ENCODE data around the gene CFAP20DC.

The CFAP20DC gene

DNA sequence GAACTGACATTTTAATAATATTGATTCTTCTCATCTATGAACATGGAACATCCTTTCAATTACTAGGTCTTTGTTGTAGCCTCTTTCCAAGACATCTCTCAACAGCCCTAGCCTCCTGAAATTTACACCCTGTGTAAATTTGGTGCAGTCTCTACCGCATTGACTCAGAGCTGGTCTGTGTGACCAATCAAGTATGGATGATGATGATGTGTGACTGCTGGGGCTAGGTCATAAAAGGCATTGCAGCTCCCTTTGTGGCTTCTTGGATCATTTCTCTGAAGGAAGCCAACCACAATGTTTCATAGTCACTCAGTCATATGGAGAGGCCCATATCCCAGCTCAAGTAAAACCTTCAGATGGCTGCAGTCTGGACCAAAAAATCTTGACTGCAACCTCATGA lies 321.1 kb downstream of the CFAP20DC start (continued):
- TF ChIP-seq ZNF510 (tag by site-specific recombination; IDR thresholded peaks at IDR 0.05; ENCODE audit: insufficient replicate concordance): no peak
- no peak for TF ChIP-seq ZSCAN23 (tag by site-specific recombination; IDR thresholded peaks at IDR 0.05)
- TF ChIP-seq ZNF549 (tag by site-specific recombination; IDR thresholded peaks at IDR 0.05): no peak

DNA sequence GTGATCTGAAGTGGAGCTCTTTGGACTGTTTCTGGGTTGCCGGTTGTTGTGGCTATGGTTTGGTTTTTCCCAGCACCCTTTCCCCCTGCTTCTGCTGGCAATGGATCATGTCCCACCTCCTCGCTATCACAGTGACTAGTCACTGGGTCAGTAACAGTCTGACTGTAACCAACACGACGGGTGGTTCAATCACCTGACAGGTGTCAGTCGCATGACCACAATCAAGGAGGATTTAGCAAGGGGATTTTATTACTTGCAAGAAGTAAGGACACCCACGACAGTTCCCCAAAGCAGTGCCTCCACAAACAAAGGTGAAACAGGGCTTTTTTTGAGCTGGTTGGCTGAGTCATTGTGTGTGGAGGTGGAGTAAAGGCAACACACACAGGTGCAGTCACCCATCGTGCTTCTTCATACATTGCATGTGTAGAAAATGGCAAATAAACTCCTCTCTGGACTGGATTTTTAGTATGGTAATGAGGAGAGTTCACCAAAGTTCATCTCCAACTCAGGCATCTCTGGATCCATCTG lies 324.4 kb downstream of the CFAP20DC start:
- Histone ChIP-seq H3K4me1 (ENCODE audit: control insufficient read depth, insufficient read depth, low read length) (peaks cover 9% of the 10 kb centered on the region), H3K36me3 (ENCODE audit: control insufficient read depth in 2 of 2, insufficient read depth in 1 of 2, low read length in 2 of 2) (no peaks in the 10 kb centered on the region), H3K4me3 (ENCODE audit: low read depth, low read length) (no peak overlapping the region), H3K27ac (ENCODE audit: extremely low read depth, low read depth, low read length) (no peak overlapping the region), H3K9me3 (ENCODE audit: control insufficient read depth, insufficient read depth, low read depth, low read length) (no peaks in the 10 kb centered on the region)
- ChIA-PET POLR2A (no interaction called here), CTCF (interaction anchor here (0.5 kb wide), 1 partner anchor 16 kb away, joined by 3 read pairs; no protein-coding TSS in a partner anchor)
- TF ChIP-seq GLI4 (tag by site-specific recombination; IDR thresholded peaks at IDR 0.05) (no peak), ZNF776 (tag by site-specific recombination; IDR thresholded peaks at IDR 0.05; ENCODE audit: borderline replicate concordance) (no peak), ZNF10 (tag by site-specific recombination; IDR thresholded peaks at IDR 0.05) (no peak), ZNF548 (tag by site-specific recombination; IDR thresholded peaks at IDR 0.05) (no peak), ZFP69B (tag by site-specific recombination; IDR thresholded peaks at IDR 0.05) (no peak), GFI1B (tag by site-specific recombination; IDR thresholded peaks at IDR 0.05) (no peak), ZNF274 (IDR thresholded peaks at IDR 0.05; ENCODE audit: low read length) (no peak), ZNF274 (tag by site-specific recombination; IDR thresholded peaks at IDR 0.05; ENCODE audit: borderline replicate concordance) (no peak), ZNF514 (tag by site-specific recombination; IDR thresholded peaks at IDR 0.05) (no peak), ZNF23 (tag by site-specific recombination; IDR thresholded peaks at IDR 0.05; ENCODE audit: borderline replicate concordance) (no peak), ZNF214 (tag by site-specific recombination; IDR thresholded peaks at IDR 0.05; ENCODE audit: borderline replicate concordance) (no peak), ZNF747 (tag by site-specific recombination; IDR thresholded peaks at IDR 0.05) (no peak), ZFP37 (tag by site-specific recombination; IDR thresholded peaks at IDR 0.05) (no peak), SP3 (tag by site-specific recombination; IDR thresholded peaks at IDR 0.05) (no peak), ZNF394 (tag by site-specific recombination; IDR thresholded peaks at IDR 0.05; ENCODE audit: borderline replicate concordance) (no peak)
- TF ChIP-seq, protein P1, sequence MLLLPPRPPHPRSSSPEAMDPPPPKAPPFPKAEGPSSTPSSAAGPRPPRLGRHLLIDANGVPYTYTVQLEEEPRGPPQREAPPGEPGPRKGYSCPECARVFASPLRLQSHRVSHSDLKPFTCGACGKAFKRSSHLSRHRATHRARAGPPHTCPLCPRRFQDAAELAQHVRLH (tag by site-specific recombination; IDR thresholded peaks at IDR 0.05): no peak

DNA sequence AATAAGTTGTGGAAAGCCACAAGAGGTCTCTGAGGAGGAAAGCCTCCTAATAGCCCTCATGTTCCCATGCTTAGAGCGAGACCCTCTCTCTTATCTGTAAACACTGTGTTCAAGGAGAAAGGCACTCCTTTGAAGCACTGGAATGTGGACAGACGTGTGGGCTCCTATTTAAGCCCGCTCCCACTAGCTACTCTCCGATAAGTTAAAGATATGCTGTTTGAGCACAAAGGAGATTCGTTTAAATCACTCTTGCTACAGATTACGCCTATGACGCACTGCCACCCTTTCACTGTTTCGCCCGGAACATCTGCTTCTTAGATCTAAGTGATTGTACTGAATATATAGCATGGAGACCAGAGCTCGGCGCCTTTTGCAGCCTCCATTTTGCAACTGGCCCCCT lies 325.5 kb downstream of the CFAP20DC start:
- ChIA-PET CTCF (no interaction called here), POLR2A (no interaction called here)
- no peaks in the 10 kb centered on the region for H3K36me3 ChIP-seq (ENCODE audit: control insufficient read depth in 2 of 2, insufficient read depth in 1 of 2, low read length in 2 of 2)
- no peak overlapping the region for H3K4me3 ChIP-seq (ENCODE audit: low read depth, low read length)
- TF ChIP-seq ZNF174 (tag by site-specific recombination; IDR thresholded peaks at IDR 0.05) (no peak), MZF1 (tag by site-specific recombination; IDR thresholded peaks at IDR 0.05; ENCODE audit: borderline replicate concordance) (no peak), HOXA7 (CRISPR knock-in tag; IDR thresholded peaks at IDR 0.05; ENCODE audit: borderline replicate concordance) (no peak), ZNF792 (tag by site-specific recombination; IDR thresholded peaks at IDR 0.05) (no peak), ZNF354C (tag by site-specific recombination; IDR thresholded peaks at IDR 0.05; ENCODE audit: borderline replicate concordance, low read depth) (no peak), GLI4 (tag by site-specific recombination; IDR thresholded peaks at IDR 0.05) (no peak), ZNF24 (tag by site-specific recombination; IDR thresholded peaks at IDR 0.05) (no peak), ZSCAN23 (tag by site-specific recombination; IDR thresholded peaks at IDR 0.05) (no peak), MEIS1 (CRISPR knock-in tag; IDR thresholded peaks at IDR 0.05; ENCODE audit: borderline replicate concordance) (no peak)
- TF ChIP-seq, protein P2, sequence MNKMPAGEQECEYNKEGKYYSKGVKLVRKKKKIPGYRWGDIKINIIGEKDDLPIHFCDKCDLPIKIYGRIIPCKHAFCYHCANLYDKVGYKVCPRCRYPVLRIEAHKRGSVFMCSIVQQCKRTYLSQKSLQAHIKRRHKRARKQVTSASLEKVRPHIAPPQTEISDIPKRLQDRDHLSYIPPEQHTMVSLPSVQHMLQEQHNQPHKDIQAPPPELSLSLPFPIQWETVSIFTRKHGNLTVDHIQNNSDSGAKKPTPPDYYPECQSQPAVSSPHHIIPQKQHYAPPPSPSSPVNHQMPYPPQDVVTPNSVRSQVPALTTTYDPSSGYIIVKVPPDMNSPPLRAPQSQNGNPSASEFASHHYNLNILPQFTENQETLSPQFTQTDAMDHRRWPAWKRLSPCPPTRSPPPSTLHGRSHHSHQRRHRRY (tag by site-specific recombination; IDR thresholded peaks at IDR 0.05): no peak
- TF ChIP-seq, protein P3, sequence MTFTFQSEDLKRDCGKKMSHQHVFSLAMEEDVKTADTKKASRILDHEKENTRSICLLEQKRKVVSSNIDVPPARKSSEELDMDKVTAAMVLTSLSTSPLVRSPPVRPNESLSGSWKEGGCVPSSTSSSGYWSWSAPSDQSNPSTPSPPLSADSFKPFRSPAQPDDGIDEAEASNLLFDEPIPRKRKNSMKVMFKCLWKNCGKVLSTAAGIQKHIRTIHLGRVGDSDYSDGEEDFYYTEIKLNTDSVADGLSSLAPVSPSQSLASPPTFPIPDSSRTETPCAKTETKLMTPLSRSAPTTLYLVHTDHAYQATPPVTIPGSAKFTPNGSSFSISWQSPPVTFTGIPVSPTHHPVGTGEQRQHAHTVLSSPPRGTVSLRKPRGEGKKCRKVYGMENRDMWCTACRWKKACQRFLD (tag by site-specific recombination; IDR thresholded peaks at IDR 0.05): no peak
- TF ChIP-seq, protein P4, sequence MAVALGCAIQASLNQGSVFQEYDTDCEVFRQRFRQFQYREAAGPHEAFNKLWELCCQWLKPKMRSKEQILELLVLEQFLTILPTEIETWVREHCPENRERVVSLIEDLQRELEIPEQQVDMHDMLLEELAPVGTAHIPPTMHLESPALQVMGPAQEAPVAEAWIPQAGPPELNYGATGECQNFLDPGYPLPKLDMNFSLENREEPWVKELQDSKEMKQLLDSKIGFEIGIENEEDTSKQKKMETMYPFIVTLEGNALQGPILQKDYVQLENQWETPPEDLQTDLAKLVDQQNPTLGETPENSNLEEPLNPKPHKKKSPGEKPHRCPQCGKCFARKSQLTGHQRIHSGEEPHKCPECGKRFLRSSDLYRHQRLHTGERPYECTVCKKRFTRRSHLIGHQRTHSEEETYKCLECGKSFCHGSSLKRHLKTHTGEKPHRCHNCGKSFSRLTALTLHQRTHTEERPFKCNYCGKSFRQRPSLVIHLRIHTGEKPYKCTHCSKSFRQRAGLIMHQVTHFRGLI (tag by site-specific recombination; IDR thresholded peaks at IDR 0.05): no peak
- no peaks in the 10 kb centered on the region for H3K9me3 ChIP-seq (ENCODE audit: control insufficient read depth, insufficient read depth, low read depth, low read length)
- no peak overlapping the region for H3K27ac ChIP-seq (ENCODE audit: extremely low read depth, low read depth, low read length)
- H3K4me1 ChIP-seq (ENCODE audit: control insufficient read depth, insufficient read depth, low read length): peaks cover 9% of the 10 kb centered on the region

All from HEK293 (cell line).